ENCODE measurements around the gene TMEM179B.

DNA sequence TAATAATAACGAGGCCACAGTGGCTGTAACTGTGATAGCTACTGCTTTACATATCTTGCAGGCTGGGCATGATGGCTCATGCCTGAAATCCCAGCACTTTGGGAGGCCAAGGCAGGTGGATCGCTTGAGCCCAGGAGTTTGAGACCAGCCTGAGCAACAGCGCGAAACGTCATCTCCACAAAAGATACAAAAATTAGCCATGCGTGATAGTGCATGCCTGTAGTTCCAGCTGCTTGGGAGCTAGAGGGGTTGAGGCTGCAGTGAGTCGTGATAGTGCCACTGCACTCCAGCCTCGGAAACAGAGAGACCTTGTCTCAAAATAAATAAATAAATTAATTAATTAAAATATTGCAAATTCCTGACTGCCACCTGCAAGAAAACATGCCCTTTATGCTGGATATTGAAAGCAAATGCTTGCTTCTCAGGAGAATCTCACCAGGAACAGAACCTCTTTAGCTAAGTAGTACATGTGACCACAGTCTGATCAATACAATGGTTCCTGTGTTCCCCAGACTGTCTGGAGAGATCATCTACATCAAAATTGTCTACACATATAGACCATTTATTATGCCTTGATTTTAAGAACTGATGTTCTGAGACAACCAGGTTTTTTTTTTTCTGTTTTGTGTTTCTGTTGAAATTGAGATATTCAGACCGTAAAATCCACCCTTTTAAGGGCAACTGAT is 39.6 kb upstream of the TMEM179B start:
- TF ChIP-seq YY1 (IDR thresholded peaks at IDR 0.05; ENCODE audit: insufficient read depth, insufficient read length) (no peak), ZNF274 (IDR thresholded peaks at IDR 0.05; ENCODE audit: low read depth, low read length) (no peak), SUZ12 (IDR thresholded peaks at IDR 0.05; ENCODE audit: extremely low read depth, insufficient read depth, insufficient read length) (no peak)

Measured in NT2/D1 (cell line).